Middle frontal gyrus (tissue), 1 donor: ENCODE measurements around the gene BCAS3.

Experiments
- DNase-seq: peaks from one replicate; pipeline ENCODE4 v3.0.0-alpha.2; 2015; ENCODE audit warnings: low spot score; ENCODE audit errors: extremely low spot score

The BCAS3 gene

DNA sequence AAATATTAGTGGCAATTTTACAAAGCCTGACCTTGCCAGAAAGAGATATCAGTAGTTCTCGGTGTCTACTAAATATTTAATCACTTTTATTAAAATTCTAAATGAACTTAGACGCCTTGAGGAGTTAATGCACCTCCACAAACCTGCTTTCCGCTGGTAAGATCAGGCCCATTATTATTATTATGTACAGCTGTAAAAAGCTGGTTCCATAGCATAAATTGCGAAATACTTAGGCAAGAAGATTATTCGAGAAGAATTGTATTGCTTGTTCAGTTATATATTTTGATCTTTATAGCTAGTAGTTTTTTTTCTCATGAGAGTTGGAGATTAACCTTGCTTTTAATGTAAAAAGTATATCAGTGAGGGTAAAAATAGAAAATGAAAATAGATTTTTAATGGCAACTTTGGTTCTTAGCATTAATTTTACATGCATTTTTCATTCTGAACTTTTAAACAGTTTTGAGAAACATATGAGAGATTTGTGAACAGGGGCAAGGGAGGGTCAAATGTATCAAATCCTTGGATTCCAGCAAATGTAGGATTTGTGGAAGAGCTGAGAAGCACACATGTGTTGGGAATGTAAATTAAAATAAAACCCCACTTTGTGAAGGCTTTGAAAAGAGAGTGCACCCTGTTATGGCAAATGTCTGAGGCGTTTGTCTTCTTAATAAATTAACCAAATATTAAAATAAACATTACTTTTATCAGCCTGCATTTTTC lies 471.6 kb downstream of the BCAS3 start:
- no peak for DNase-seq

GRCh38 chr17:61149862-61150362 lies 472.3 kb downstream of the BCAS3 start:
- no peak for DNase-seq

- DNase-seq = no peak
Observed at GRCh38 chr17:61150686-61151299, 473.1 kb downstream of the BCAS3 start.

- no peak for DNase-seq
Observed at GRCh38 chr17:61152898-61153297, 475.2 kb downstream of the BCAS3 start.

GRCh38 chr17:61155590-61156237 lies 478.1 kb downstream of the BCAS3 start:
- DNase-seq = no peak

GRCh38 chr17:61157246-61157886 lies 479.7 kb downstream of the BCAS3 start:
- DNase-seq = no peak

DNA sequence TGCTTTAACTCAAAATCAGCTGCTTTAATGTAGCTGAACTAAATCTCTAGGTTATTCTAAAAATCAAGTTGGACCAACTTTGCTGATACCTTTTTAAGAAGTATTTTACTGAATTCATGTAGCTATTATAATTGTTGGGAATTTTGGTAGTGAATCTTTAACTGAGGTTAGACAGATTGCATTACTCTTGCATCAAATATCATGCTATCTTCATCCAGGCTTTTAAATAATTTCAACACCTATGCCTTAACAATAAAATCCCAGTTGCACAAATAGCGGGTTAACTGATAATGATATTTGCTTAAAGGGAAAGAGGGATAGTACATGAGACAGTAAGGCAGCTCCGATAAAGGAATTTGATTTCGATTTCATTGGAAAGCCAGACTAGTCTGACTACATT lies 480.7 kb downstream of the BCAS3 start:
- DNase-seq = no peak

- DNase-seq = no peak
Observed at GRCh38 chr17:61159221-61159814, 481.7 kb downstream of the BCAS3 start.

DNA sequence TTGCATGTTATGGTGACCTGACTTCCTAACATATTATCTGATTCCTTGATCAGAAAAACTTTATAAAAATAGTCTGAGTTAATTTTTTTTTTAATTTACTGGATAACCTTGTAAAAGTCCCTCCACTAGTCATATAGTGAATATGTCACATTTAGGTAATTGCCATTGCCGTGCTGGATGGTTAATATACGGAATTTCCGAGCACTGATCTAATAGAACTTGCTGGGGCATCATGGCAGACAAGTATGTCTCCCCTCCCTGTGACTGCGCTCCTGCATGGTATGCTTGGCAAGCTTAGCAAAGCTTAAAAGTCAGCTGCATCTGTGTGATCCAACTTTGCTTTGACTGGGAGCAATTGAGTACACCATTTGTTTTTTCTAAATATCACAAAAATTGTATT lies 482.6 kb downstream of the BCAS3 start:
- no peak for DNase-seq

GRCh38 chr17:61160789-61161445 lies 483.3 kb downstream of the BCAS3 start:
- no peak for DNase-seq

- DNase-seq = no peak
Observed at GRCh38 chr17:61161615-61162134, 484.0 kb downstream of the BCAS3 start.

DNA sequence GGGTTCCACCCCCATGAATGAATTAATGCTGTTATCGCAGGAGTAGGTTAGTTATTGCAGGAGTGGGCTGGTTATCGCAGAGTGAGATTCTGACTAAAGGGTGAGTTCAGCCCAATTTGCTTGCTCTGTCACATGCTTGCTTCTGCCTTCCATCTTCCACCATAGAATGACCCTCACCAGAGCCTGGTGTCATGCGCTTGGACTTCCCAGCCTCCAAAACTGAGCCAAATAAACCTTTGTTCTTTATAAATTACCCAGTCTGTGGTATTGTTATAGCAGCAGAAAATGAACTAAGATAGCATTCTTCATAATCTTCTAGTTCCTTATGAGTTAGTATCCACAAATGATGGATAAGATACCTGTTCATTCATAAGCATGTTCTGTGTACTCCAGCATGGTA lies 486.9 kb downstream of the BCAS3 start:
- DNase-seq = no peak

GRCh38 chr17:61167075-61167474 lies 489.4 kb downstream of the BCAS3 start:
- no peak for DNase-seq

- no peak for DNase-seq
Observed at GRCh38 chr17:61168506-61168905, 490.9 kb downstream of the BCAS3 start.

DNA sequence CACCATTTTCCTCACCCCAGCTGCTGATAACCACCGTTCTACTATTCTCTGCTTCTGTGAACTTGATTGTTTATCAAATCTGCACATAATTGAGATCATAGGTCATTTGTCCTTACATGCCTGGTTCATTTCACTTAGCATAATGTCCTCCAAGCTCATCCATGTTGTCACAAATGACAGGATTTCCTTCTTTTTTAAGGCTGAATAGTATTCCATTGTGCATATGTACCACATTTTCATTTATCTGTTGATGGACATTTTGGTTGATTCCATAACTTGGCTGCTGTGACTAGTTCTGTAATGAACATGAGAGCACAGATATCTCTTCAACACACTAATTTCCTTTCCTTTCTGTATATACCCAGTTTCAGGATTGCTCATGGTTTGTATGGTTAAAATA lies 496.7 kb downstream of the BCAS3 start:
- no peak for DNase-seq

- no peak for DNase-seq
Observed at GRCh38 chr17:61175298-61176142, 497.9 kb downstream of the BCAS3 start.

- DNase-seq = no peak
Observed at GRCh38 chr17:61177351-61177750, 499.7 kb downstream of the BCAS3 start.

- no peak for DNase-seq
Observed at GRCh38 chr17:61178284-61178683, 500.6 kb downstream of the BCAS3 start.

DNA sequence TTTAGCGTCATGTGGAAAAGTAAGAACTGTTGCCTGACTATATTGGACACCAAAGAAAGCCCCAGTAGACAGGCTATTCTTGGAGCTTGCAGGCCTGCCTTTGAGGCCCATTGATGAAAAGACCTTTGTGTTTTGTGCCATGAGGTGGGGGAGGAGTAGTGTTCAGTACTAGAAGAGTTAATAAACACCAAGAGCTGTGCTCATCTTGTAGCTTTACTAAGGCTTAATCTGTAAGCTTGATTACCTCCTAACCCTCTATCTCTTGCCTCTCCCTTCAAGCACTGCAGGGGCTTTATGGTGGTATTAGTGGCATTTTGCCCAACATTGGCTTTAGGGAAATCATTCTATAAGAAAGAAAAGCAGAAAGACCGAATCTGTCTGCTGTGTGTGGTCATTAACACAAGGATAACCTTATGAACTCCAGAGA lies 501.7 kb downstream of the BCAS3 start:
- DNase-seq = no peak

DNA sequence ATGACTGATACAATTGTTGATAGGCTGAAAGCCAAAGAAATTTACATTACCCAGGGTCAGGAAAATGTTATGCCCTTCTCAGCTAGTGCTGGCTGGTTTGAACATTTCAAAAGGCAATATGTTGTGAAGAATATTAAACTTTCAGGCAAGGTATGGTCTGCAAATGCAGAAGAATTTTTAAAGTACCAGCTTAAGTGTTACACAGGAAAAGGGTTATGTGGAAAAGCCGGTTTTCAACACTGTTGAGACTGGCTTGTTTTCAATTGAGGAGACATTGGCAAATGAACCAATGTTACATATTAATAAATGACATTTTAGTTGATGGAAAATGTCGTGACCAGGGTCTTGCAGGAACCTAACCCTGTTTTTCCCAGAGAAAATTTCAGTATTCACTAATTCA lies 506.1 kb downstream of the BCAS3 start:
- DNase-seq = no peak
